Measurements from ENCODE around the gene BRF1. TPM values are rescaled to one million over a fixed set of nuclear protein-coding genes. Genes with fewer than 3 reads are reported as not detected.

BRF1 gene
- total RNA-seq, 2 experiments from 2014 or later, result 23.7 to 26.4 TPM

- Histone ChIP-seq H3K27ac (ENCODE audit: low read depth, low read length, poor library complexity, severe bottlenecking) (no peak overlapping the region), H3K79me2 (ENCODE audit: insufficient read depth, low read depth, low read length) (no peaks in the 10 kb centered on the region), H3K4me1 (ENCODE audit: insufficient read depth, low read length, poor library complexity, severe bottlenecking) (no peaks in the 10 kb centered on the region), H3K4me3 (ENCODE audit: low read depth, low read length, poor library complexity, severe bottlenecking) (no peak overlapping the region), H3K4me2 (ENCODE audit: low read length) (no peak overlapping the region), H3K9me3 (ENCODE audit: low read length) (no peaks in the 10 kb centered on the region), H4K20me1 (ENCODE audit: insufficient read depth, low read length) (no peaks in the 10 kb centered on the region), H3K36me3 (ENCODE audit: insufficient read depth, low read length) (no peaks in the 10 kb centered on the region), H3K9me2 (ENCODE audit: insufficient read depth, low read length) (no peaks in the 10 kb centered on the region), H2AFZ (ENCODE audit: low read length) (no peak overlapping the region)
- ChIA-PET POLR2A (no interaction called here), CTCF (ENCODE audit: unreplicated experiment) (no interaction called here)
- DNase-seq (ENCODE audit: low spot score), result no peak
- TF ChIP-seq CTCF (conservative IDR thresholded peaks at IDR 0.05; ENCODE audit: low read length), result no peak
- no peak for TF ChIP-seq EZH2phosphoT487 (IDR thresholded peaks at IDR 0.05; ENCODE audit: borderline replicate concordance, low read depth, low read length)
- no TSS peak for BruUV-seq (replicated peaks)
- intact Hi-C loops (cut with micrococcal nuclease; ENCODE audit: unreplicated experiment), result no loop called here
These were observed 22.2 kb upstream of the BRF1 start for GRCh38 chr14:105322791-105323556.

- Histone ChIP-seq H3K79me2 (ENCODE audit: insufficient read depth, low read depth, low read length) (no peaks in the 10 kb centered on the region), H3K4me1 (ENCODE audit: insufficient read depth, low read length, poor library complexity, severe bottlenecking) (peaks cover 17% of the 10 kb centered on the region), H3K36me3 (ENCODE audit: insufficient read depth, low read length) (no peaks in the 10 kb centered on the region), H3K4me2 (ENCODE audit: low read length) (no peak overlapping the region), H4K20me1 (ENCODE audit: insufficient read depth, low read length) (no peaks in the 10 kb centered on the region), H3K4me3 (ENCODE audit: low read depth, low read length, poor library complexity, severe bottlenecking) (no peak overlapping the region), H3K9me3 (ENCODE audit: low read length) (no peaks in the 10 kb centered on the region), H3K27ac (ENCODE audit: low read depth, low read length, poor library complexity, severe bottlenecking) (no peak overlapping the region), H2AFZ (ENCODE audit: low read length) (no peak overlapping the region), H3K9me2 (ENCODE audit: insufficient read depth, low read length) (no peaks in the 10 kb centered on the region)
- POLR2A ChIA-PET, result no interaction called here
- no peak for DNase-seq (ENCODE audit: low spot score)
- TF ChIP-seq EZH2phosphoT487 (IDR thresholded peaks at IDR 0.05; ENCODE audit: borderline replicate concordance, low read depth, low read length) (no peak), CTCF (conservative IDR thresholded peaks at IDR 0.05; ENCODE audit: low read length) (no peak)
- intact Hi-C loops (cut with micrococcal nuclease; ENCODE audit: unreplicated experiment), result no loop called here
- no TSS peak for BruUV-seq (replicated peaks)
- CTCF ChIA-PET (ENCODE audit: unreplicated experiment), result no interaction called here
These were observed 16.7 kb upstream of the BRF1 start for GRCh38 chr14:105317546-105317945.

GRCh38 chr14:105316968-105317510 is 16.2 kb upstream of the BRF1 start:
- ChIA-PET CTCF (ENCODE audit: unreplicated experiment) (interaction anchor here (0.9 kb wide), 1 partner anchor 16 kb away, joined by 3 read pairs; no protein-coding TSS in a partner anchor), POLR2A (no interaction called here)
- H4K20me1 ChIP-seq (ENCODE audit: insufficient read depth, low read length), result no peaks in the 10 kb centered on the region
- H3K36me3 ChIP-seq (ENCODE audit: insufficient read depth, low read length), result no peaks in the 10 kb centered on the region
- peaks cover 17% of the 10 kb centered on the region for H3K4me1 ChIP-seq (ENCODE audit: insufficient read depth, low read length, poor library complexity, severe bottlenecking)
- H2AFZ ChIP-seq (ENCODE audit: low read length), result no peak overlapping the region
- H3K4me2 ChIP-seq (ENCODE audit: low read length), result no peak overlapping the region
- no TSS peak for BruUV-seq (replicated peaks)
- TF ChIP-seq EZH2phosphoT487 (IDR thresholded peaks at IDR 0.05; ENCODE audit: borderline replicate concordance, low read depth, low read length), result no peak
- TF ChIP-seq CTCF (conservative IDR thresholded peaks at IDR 0.05; ENCODE audit: low read length), result no peak
- no peak for DNase-seq (ENCODE audit: low spot score)
- H3K9me2 ChIP-seq (ENCODE audit: insufficient read depth, low read length), result no peaks in the 10 kb centered on the region
- intact Hi-C loops (cut with micrococcal nuclease; ENCODE audit: unreplicated experiment), result no loop called here
- H3K9me3 ChIP-seq (ENCODE audit: low read length), result no peaks in the 10 kb centered on the region
- H3K79me2 ChIP-seq (ENCODE audit: insufficient read depth, low read depth, low read length), result no peaks in the 10 kb centered on the region
- no peak overlapping the region for H3K27ac ChIP-seq (ENCODE audit: low read depth, low read length, poor library complexity, severe bottlenecking)
- no peak overlapping the region for H3K4me3 ChIP-seq (ENCODE audit: low read depth, low read length, poor library complexity, severe bottlenecking)

Measured in OCI-LY7 (cell line).